ENCODE measurements around the gene KCNQ1. TPM values are rescaled to one million over a fixed set of nuclear protein-coding genes. Genes with fewer than 3 reads are reported as not detected.

KCNQ1 gene
- polyA plus RNA-seq, 1 of the 3 experiments (the other 2 are of a cell fraction): 0.05 TPM

DNA sequence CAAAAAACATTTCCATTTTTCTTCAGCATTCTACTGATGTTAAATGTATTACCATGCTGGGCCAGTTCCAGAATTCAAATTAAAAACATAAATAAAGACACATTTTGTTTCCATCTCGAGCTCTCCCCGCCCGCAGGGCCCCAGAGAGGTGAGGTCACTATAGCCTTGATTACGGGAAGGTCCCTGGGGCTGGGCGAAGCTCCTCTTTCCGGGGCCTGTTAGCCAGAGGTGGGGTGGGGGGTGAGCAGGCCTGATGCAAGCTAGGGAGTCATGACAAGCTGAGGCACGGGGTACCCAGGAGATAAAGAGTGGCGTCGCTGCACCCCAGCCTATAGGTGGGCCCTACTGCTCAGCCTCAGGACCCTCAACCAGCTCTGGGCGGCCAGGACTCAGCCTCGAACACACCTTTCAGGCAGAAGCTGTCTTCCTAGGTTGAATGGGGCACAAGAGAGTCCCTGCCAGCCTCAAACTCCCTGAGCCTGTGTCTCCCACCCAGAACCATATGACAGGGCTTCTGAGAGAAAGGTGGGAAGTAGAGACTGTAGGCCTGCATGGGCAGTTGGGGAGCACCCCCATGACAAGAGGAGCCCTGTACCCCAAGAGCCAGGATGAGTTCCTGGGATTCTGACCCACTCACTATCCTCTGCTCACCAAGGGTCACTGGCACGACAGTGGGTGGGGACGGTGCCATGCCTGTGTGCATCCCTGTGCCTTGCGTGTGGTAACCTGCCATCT, 220.2 kb downstream of the KCNQ1 start:
- H2AFZ ChIP-seq (ENCODE audit: low read depth): no peak overlapping the region
- H3K9ac ChIP-seq: no peak overlapping the region
- DNase-seq: no peak
- H3F3A ChIP-seq (replicated peaks; ENCODE audit: insufficient read depth): no peaks in the 10 kb centered on the region
- no peak overlapping the region for H3K27ac ChIP-seq (ENCODE audit: low read depth in 2 of 2, low read length in 1 of 2)
- H3K27me3 ChIP-seq (ENCODE audit: insufficient read depth): no peaks in the 10 kb centered on the region
- CTCF ChIA-PET: interaction anchor here (0.6 kb wide), 1 partner anchor 255 kb away, joined by 3 read pairs; no protein-coding TSS in a partner anchor
- WGBS (ENCODE audit: low lambda C conversion rate): 76% methylated on average over 9 of the region's 14 CpGs
- H3K9me3 ChIP-seq: 0 out of 2 replicates have a peak, but pooled peaks cover 4% of the 10 kb centered on the region
- H3K4me1 ChIP-seq (ENCODE audit: control insufficient read depth in 1 of 2, insufficient read depth in 2 of 2, low read depth in 1 of 2, low read length in 1 of 2): peaks cover 0 to 20% of the 10 kb centered on the region in 2 experiments; a peak in 1 of 4 replicates
- TF ChIP-seq NFIC (IDR thresholded peaks at IDR 0.05; ENCODE audit: borderline replicate concordance) (no peak), ELF1 (IDR thresholded peaks at IDR 0.05) (no peak), RCOR1 (IDR thresholded peaks at IDR 0.05; ENCODE audit: low read length) (no peak), CHD2 (IDR thresholded peaks at IDR 0.05; ENCODE audit: low read length, partially characterized antibody) (no peak), SIN3A (IDR thresholded peaks at IDR 0.05; ENCODE audit: borderline replicate concordance, low read depth, low read length) (no peak), FOSL2 (IDR thresholded peaks at IDR 0.05; ENCODE audit: borderline replicate concordance, low read depth) (no peak), TAF1 (IDR thresholded peaks at IDR 0.05; ENCODE audit: borderline replicate concordance, low read depth, low read length) (no peak), RAD21 (IDR thresholded peaks at IDR 0.05; ENCODE audit: low read length) (no peak), POLR2AphosphoS5 (IDR thresholded peaks at IDR 0.05; ENCODE audit: low read depth, low read length) (no peak), NRF1 (IDR thresholded peaks at IDR 0.05; ENCODE audit: low read depth, low read length) (no peak)
- TF ChIP-seq, protein P1, sequence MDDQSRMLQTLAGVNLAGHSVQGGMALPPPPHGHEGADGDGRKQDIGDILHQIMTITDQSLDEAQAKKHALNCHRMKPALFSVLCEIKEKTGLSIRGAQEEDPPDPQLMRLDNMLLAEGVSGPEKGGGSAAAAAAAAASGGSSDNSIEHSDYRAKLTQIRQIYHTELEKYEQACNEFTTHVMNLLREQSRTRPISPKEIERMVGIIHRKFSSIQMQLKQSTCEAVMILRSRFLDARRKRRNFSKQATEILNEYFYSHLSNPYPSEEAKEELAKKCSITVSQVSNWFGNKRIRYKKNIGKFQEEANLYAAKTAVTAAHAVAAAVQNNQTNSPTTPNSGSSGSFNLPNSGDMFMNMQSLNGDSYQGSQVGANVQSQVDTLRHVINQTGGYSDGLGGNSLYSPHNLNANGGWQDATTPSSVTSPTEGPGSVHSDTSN (IDR thresholded peaks at IDR 0.05): no peak
- TF ChIP-seq, protein P2, sequence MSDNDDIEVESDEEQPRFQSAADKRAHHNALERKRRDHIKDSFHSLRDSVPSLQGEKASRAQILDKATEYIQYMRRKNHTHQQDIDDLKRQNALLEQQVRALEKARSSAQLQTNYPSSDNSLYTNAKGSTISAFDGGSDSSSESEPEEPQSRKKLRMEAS (IDR thresholded peaks at IDR 0.05; ENCODE audit: low read depth): no peak
- H3K9me2 ChIP-seq: no peaks in the 10 kb centered on the region
- H3K4me3 ChIP-seq (ENCODE audit: low read depth in 2 of 2, low read length in 1 of 2): no peak overlapping the region
- no peak overlapping the region for H3K4me2 ChIP-seq
- no peaks in the 10 kb centered on the region for H3K36me3 ChIP-seq (replicated peaks in 1 of 2; ENCODE audit: control insufficient read depth in 1 of 2, insufficient read depth in 2 of 2, low read length in 1 of 2)
- H4K20me1 ChIP-seq (ENCODE audit: insufficient read depth): no peaks in the 10 kb centered on the region
- no peaks in the 10 kb centered on the region for H3K79me2 ChIP-seq (ENCODE audit: insufficient read depth)
- POLR2A ChIA-PET: interaction anchor here (1.6 kb wide), 1 partner anchor 10 kb away, joined by 4 read pairs; no protein-coding TSS in a partner anchor

DNA sequence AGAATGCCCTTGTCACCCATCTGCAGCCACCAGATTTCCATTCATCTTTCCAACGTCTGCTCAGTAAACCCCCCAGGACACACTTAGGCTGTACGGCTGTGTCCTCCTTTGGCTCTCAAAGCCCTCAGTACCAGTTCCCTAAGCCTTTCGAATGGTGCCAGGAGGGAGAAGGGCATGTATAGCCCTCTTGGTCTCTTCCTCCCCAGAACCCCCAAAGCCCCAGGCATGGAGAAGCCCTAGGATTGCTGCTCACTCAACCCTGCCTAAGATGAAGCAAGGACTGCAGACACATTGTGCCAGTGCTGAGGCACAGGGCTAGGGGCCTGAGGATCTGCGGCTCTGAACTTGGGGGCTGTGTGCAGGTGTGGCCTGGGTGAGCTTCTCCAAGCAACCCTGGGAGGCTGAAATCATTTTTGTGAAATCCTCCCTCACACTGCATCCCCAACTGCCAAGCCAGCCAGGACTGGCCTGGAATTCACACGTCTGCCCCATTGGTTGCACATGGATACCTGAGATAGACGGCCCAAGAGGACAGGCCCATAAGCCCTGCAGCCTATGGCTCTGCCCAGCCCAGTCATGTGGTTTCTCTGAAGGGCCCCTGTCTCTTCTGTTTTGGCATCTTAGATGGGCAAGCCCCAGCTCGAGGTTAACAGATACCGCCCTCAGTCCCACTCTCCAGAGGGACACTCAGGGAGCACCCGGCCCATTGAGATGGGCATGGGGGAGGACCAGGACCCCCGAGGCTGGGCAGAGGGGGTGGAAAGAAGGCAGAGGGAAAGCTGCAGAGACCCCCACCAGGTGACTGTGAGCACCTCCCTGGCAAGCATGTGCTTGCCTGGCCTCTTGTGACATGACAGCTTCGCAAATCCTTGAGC, 221.0 kb downstream of the KCNQ1 start:
- Histone ChIP-seq H2AFZ (ENCODE audit: low read depth) (no peak overlapping the region), H3K27me3 (ENCODE audit: insufficient read depth) (no peaks in the 10 kb centered on the region), H3K4me1 (ENCODE audit: control insufficient read depth in 1 of 2, insufficient read depth in 2 of 2, low read depth in 1 of 2, low read length in 1 of 2) (peaks cover 0 to 28% of the 10 kb centered on the region in 2 experiments; a peak in 1 of 4 replicates), H4K20me1 (ENCODE audit: insufficient read depth) (no peaks in the 10 kb centered on the region), H3K9me3 (0 out of 2 replicates have a peak, but pooled peaks cover 4% of the 10 kb centered on the region), H3K27ac (ENCODE audit: low read depth in 2 of 2, low read length in 1 of 2) (no peak overlapping the region), H3K9me2 (no peaks in the 10 kb centered on the region), H3K79me2 (ENCODE audit: insufficient read depth) (no peaks in the 10 kb centered on the region), H3K36me3 (replicated peaks in 1 of 2; ENCODE audit: control insufficient read depth in 1 of 2, insufficient read depth in 2 of 2, low read length in 1 of 2) (no peaks in the 10 kb centered on the region), H3F3A (replicated peaks; ENCODE audit: insufficient read depth) (no peaks in the 10 kb centered on the region), H3K9ac (no peak overlapping the region), H3K4me3 (ENCODE audit: low read depth in 2 of 2, low read length in 1 of 2) (no peak overlapping the region), H3K4me2 (no peak overlapping the region)
- ChIA-PET CTCF (interaction anchor here (1.2 kb wide), 1 partner anchor 134 kb away, joined by 7 read pairs; no protein-coding TSS in a partner anchor), POLR2A (no interaction called here)
- no peak for DNase-seq
- TF ChIP-seq NFIC (IDR thresholded peaks at IDR 0.05; ENCODE audit: borderline replicate concordance) (no peak), GABPA (IDR thresholded peaks at IDR 0.05; ENCODE audit: low read depth) (no peak), JUND (IDR thresholded peaks at IDR 0.05) (no peak), RAD21 (IDR thresholded peaks at IDR 0.05; ENCODE audit: low read length) (no peak), TAF1 (IDR thresholded peaks at IDR 0.05; ENCODE audit: borderline replicate concordance, low read depth, low read length) (no peak), SMC3 (IDR thresholded peaks at IDR 0.05; ENCODE audit: low read depth, low read length) (no peak), TEAD4 (IDR thresholded peaks at IDR 0.05; ENCODE audit: borderline replicate concordance, insufficient read depth) (no peak)
- TF ChIP-seq, protein P1 (IDR thresholded peaks at IDR 0.05): no peak
- TF ChIP-seq, protein P3, sequence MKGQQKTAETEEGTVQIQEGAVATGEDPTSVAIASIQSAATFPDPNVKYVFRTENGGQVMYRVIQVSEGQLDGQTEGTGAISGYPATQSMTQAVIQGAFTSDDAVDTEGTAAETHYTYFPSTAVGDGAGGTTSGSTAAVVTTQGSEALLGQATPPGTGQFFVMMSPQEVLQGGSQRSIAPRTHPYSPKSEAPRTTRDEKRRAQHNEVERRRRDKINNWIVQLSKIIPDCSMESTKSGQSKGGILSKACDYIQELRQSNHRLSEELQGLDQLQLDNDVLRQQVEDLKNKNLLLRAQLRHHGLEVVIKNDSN (IDR thresholded peaks at IDR 0.05; ENCODE audit: borderline replicate concordance, low read depth): no peak
- TF ChIP-seq, protein P4, sequence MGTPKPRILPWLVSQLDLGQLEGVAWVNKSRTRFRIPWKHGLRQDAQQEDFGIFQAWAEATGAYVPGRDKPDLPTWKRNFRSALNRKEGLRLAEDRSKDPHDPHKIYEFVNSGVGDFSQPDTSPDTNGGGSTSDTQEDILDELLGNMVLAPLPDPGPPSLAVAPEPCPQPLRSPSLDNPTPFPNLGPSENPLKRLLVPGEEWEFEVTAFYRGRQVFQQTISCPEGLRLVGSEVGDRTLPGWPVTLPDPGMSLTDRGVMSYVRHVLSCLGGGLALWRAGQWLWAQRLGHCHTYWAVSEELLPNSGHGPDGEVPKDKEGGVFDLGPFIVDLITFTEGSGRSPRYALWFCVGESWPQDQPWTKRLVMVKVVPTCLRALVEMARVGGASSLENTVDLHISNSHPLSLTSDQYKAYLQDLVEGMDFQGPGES (IDR thresholded peaks at IDR 0.05; ENCODE audit: low read depth, low read length): no peak
- WGBS (ENCODE audit: low lambda C conversion rate): 65% methylated on average over 9 of the region's 11 CpGs

Data from SK-N-SH (cell line).